Stimulated activated CD8-positive, alpha-beta memory T cell treated with anti-CD3 and anti-CD28 coated beads, Interleukin-15, amount 100 ng/mL, for 4 hours (primary cell): Measurements from ENCODE around the gene NOP53.
"Not testable (repeated sequence)": the region's sequence is repeated elsewhere in the genome, so short reads cannot be mapped to it uniquely, and the experiment has no call there.

Experiments used
- DNase-seq, 2 donors: peaks; one replicate each; pipeline ENCODE4 v3.0.0-alpha.2; 2020; ENCODE audit warnings: low read depth in 2 of 2

NOP53 gene

DNA sequence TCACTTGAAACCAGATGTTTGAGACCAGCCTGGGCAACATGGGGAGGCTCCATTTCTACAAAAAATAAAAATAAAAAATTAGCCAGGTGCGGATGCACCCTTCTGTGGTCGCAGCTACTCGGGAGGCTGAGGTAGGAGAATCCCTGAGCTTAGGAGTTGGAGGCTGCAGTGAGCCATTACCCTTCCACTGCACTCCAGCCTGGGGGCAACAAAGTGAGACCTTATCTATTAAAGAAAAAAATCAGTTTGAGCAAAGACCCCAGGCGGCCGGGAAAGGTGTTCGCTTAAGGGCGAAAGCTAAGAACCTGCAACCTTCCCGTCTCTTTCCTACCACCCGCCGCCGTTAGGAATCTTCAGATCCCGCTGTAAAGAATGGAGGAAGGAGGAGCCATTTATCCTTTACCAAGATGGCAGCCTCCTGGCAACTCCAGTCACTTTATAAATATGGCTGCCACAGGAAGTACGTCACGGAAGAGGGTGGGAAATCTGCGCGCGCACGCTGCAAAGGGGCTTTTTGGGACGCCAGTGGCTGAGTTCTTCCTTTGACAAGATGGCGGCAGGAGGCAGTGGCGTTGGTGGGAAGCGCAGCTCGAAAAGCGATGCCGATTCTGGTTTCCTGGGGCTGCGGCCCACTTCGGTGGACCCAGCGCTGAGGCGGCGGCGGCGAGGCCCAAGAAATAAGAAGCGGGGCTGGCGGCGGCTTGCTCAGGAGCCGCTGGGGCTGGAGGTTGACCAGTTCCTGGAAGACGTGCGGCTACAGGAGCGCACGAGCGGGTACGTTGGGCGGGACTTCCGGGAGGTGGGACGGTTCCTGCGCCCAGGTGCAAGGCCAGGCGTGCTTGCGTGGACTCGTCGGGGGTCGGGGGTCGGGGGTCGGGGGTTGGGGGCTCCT, at the start of gene NOP53:
Gene NOP53 (plus strand): TSS at position 537 of the 892 bp plus-strand sequence. CDS start 14 bp downstream, at position 551.
- peak; percentile 91 to 94 for DNase-seq

DNA sequence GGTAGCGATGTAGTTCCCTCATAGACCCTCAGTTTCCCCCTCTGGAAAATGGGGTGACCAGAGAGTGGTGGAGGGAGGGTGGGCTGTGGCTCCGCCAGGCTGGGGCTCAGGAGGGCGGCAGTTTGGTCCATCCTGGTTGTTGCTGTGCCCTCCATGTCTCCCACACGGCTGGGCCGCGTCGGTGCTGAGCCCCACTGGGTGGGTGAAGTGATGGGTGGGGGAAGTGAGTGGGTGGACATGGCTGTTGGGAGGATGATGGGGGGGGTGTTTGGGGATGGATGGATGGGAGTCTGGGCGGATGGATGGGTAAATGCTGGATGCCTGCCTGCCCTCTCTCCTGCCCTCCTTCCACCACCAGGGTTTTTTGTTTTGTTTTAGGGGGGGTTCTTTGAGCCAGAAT, 48.7 kb upstream of the NOP53 start:
- DNase-seq = no peak

DNA sequence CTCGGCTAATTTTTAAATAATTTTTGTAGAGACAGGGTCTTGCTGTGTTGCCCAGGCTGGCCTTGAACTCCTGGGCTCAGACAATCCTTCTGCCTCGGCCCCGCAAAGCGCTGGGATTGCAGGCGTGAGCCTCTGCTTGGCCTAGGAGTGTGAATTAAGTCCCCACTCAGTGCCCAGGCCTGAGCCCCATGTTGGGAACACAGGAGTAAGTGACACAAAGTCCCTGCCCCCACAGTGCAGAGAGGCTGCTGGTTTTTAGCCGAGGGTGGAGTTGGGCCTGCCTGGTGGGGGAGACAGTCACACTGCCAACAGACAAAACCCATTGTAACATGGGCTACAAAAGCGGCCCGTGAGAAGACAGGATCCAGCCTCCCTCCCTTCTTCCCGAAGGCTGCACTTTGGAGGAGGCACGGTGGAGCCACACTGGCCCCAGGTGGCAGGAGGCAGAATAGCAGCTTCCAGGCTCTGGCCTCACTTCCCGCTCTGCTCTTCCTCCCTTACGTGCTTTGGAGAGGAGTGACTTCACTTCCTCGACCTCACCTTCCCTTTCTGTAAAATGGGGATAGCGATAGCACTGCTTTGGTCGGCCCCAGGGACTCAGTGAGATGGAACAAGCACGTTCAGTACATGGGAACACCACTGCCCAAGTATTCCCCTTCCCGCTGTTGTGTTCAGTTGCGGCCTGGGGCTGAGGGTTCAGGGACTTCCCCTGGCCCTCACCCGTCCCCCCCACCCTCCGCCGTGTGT, 47.3 kb upstream of the NOP53 start:
- no peak for DNase-seq

DNA sequence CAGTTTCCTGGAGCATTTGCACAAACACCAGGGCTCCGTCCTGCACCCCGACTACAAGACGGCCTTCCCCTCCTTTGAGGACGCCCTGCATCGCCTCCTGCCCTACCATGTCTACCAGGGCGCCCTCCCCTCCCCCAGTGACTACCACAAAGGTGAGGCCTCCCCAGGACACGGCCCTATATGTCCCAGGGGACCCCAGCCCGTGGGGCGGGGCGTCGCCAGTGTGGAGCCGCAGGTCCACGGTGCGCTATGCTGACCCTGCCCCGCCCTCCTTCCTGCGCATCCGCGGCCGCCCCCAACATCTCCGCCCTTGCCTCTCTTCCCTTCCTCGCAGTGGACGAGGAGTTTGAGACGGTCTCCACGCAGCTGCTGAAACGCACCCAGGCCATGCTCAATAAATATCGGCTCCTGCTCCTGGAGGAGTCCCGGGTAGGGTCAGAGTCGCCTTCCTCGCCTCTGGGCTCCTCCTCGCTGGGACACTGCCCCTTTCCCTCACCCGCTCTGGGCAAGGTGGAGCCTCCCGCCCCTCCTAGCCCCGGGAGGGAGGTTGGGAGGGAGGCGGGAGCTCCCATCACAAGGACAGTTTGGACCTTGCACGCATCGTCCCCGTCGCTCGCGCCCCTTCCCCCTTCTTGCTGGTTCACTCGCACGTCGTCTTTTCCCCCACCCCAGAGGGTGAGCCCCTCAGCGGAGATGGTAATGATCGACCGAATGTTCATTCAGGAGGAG, 46.6 kb upstream of the NOP53 start:
- no peak for DNase-seq

DNA sequence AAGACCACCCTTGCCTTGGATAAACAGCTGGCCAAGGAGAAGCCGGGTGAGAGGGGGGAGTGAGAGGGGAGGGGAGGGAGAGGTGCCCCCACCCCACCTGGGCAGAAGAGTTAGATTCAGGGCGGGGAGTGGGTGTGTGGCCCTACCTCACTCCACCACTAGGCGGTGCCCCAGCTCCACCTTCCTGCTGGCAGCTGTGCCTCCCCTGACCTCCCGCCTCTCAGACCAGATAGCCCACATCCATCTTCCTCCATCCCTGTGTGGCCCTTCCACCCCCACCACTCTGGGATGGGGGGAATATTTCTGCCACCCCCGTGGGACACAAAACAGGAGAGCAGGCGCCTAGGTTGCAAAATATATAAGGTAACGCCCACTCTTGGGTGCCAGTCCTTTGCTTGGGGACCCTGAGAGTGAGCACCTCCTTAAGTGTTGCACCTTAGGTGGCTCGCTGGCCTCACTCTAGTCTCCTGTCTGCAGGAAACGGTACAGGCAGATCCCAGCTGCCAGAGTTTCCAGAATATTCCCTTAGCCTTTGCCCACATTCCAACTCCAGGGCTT, 45.9 kb upstream of the NOP53 start:
- DNase-seq = no peak

DNA sequence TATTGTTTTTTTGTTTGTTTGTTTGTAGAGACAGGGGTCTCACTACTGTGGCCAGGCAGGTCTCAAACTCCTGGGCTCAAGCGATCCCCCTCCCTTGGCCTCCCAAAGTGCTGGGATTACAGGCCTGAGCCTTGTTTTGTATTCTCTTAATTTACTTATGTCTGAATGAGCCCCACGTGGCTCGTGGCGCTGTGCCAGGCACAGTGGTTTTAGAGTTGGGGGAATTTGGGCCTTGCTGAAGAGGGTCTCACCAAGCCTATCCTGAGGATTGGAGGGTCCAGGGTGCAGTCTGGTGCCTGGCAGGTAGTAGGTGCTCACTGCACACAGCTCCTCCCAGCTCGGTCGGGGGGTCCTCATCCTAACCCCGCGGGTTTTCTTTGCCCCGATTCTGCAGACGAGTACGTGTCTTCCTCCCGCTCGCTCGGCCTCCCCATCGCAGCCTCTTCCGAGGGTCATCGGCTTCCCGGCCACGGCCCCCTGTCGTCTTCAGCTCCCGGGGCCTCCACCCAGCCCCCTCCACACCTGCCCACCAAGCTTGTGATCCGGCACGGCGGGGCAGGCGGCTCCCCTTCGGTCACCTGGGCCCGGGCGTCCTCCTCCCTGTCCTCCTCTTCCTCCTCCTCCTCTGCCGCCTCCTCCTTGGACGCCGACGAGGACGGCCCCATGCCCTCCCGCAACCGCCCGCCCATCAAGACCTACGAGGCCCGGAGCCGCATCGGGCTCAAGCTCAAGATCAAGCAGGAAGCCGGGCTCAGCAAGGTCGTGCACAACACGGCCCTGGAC, 44.2 kb upstream of the NOP53 start:
- no peak for DNase-seq

DNA sequence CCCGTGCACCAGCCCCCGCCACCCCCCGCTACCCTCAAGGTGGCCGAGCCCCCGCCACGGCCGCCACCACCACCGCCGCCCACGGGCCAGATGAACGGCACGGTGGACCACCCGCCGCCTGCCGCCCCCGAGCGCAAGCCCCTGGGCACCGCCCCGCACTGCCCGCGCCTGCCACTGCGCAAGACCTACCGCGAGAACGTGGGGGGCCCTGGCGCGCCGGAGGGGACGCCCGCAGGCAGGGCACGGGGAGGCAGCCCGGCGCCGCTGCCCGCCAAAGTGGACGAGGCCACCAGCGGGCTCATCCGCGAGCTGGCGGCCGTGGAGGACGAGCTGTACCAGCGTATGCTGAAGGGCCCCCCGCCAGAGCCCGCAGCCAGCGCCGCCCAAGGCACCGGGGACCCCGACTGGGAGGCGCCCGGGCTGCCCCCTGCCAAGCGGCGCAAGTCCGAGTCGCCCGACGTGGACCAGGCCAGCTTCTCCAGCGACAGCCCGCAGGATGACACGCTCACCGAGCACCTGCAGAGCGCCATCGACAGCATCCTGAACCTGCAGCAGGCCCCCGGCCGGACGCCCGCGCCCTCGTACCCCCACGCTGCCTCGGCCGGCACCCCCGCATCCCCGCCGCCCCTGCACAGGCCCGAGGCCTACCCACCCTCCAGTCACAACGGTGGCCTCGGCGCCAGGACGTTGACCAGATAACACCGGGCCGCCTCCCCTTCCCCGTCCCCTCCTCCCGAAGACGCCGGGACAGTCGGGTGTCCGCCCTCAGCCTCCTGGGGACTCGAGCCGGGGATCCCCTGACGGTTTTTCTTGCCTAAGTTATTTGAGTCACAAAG, 43.4 kb upstream of the NOP53 start:
- no peak for DNase-seq

DNA sequence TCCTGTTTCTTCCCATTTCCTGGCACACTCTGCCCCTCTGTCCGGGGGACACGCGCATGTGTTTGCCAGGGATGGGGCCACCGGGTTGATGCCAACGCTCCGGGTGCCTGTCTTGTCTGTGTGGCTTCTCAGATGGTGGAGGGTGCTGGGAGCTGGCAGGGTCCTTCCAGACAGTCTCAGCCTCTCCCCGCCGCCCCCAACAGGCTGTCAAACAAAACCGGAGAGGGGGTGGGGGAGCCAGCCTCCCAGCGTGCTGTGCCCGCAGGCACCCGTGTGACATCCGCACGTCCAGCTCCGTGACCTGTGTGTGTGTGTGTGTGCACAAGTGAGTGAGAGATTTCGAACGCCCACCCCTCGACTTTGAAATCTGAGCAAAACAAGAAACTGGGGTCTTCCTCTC, 42.7 kb upstream of the NOP53 start:
- DNase-seq = no peak

DNA sequence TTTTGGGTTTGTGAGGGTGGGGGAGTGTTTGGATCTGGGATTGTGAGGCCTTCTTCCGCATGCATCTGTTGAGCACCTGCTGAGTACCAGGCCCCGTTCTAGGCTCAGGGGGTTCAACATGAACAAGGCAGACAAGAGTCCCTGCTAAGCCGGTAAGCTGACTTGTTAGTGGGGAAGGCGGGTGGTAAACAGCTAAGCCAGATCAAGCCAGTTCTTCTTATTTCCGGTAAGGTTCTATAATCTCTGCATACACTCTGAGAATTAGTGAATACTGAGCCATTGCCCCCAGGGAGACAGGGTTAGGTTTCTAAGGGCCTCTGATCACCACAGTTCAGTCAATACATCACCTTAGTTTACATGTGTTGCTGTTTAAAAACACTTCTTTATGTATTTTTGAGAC, 42.0 kb upstream of the NOP53 start:
- DNase-seq = no peak

DNA sequence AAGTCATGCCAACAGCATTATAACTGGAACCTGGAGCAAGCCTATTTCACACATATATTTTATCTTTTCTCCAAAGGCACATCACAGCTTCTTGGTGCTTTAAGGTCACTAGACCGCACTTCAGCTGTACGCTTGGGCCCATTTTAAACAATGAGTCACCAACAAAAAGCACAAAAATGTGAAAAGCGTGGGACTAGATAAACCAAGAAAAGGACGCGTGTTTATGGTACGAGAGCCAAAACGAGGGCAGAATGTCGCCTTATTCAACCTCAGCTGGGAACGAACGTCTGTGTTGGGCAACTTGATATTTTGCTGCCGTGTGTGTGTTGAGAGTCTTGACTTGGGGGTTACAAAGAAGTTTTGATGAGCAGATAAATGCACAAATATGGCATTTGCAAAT, 41.3 kb upstream of the NOP53 start:
- DNase-seq = no peak

DNA sequence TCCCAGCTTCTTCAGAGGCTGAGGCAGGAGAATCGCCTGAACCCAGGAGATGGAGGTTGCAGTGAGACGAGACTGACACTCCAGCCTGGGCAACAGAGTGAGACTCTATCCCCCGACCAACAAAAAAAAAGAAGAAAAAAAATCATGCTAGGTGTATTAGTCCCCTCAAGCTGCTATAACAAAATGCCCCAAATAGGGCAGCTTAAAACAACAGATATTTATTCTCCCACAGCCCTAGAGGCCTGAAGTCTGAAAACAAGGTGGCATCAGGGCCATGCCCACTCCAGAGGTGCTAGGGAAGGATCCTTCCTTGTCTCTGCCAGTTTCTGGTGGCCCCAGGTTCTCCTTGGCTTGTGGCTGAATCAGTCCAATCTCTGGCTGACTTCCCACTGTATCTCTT, 40.7 kb upstream of the NOP53 start:
- no peak for DNase-seq

DNA sequence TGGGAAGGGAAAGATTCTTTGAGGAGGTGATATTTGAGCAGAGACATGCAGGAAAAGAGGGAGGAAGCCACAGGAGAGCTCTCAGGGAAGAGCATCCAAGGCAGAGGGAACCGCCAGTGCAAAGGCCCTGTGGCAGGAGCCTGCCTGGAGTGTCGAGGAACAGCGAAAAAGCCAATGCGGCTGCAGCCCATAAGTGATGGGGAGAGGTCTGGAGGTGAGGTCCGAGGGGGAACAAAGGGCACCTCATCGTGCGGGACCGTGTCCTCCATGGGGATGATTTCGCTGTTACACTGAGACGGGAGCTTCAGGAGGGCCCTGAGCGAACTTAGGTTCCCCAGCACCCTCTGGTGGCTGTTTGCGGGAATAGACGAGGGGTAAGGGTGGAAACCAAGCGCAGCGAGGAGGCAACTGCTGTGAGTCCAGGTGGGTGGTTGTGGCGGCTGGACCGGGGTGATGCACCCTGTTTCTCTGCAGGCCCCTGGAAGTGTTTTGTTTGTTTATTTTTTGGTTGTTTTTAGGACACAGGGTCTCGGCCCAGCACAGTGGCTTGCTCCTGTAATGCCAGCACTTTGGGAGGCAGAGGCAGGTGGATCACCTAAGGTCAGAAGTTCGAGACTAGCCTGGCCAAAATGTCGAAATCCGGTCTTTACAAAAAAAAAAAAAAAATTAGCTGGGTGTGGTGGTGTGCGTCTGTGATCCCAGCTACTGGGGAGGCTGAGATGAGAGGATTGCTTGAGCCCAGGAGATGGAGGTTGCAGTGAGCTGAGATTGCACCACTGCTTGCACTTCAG, 38.0 kb upstream of the NOP53 start:
- peak in 1 of 2 donors; percentile 49 for DNase-seq

DNA sequence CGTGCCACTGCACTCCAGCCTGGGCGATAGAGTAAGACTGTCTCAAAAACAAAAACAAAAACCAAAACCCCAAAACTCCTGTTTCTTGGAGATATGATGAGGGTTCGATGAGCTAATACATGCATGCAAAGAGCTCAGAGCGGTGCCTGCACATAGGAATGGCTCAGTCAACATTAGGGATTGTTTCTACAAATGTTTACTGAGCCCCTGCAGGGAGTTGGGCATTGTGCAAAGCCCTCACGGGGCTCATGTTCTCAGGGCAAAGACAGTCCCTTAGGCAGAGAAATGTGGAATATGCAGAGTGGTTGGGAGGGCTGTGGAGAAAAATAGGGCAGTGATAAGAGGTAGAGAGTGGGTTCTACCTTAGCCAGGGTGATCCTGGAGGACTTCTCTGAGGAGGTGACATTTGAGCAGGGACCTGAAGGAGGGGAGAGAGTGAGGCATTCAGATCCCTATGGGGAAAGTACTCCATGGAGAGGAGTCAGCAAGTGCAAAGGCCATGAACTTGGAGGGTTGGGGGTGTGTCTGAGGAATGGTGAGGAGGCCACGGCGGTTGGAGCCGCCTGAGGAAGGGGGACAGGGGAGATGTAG, 33.6 kb upstream of the NOP53 start:
- no peak for DNase-seq

DNA sequence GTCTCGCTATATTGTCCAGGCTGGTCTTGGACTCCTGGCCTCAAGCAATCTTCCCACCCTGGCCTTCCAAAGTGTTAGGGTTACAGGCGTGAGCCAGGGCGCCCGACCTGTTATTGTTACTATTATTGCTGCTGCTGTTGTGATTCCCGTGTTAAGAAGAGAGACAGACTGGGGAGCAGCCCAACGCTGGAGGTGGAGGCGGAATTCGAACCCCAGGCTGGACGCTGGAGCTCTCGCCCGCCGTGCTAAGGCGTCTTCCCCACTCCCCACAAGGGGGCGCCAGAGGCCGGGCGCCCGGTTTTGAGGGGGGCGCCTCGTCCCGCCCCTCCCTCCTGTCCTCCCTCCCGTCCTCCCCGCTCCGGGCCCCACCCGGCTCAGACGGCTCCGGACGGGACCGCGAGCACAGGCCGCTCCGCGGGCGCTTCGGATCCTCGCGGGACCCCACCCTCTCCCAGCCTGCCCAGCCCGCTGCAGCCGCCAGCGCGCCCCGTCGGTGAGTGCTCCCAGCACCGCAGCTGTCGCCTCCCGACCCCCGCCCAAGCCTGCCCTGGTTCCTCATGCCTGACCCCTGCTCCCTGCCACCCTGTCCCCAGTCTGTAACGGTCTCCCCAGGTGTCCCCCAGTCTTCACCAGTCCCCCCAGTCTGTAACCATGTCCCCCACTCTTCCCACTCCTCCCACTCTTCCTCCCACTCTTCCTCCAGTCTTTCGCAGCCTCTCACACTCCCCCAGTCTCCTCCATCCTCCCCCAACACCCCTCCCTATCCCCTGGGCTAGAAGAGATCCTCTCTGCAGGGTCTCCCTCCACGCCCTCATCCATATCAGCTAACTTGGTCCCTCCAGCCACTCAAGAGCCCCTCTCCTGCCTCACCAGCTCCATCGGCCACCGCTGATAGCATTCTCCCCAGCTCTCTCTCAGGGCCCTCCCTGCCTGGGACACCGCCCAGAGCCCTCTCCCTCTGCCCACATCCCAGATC, 32.0 kb upstream of the NOP53 start, which contains the start of gene EHD2:
Gene EHD2 (plus strand): TSS at position 377 of the 976 bp plus-strand sequence. CDS start 3,191 bp downstream, outside the sequence.
- no peak for DNase-seq

DNA sequence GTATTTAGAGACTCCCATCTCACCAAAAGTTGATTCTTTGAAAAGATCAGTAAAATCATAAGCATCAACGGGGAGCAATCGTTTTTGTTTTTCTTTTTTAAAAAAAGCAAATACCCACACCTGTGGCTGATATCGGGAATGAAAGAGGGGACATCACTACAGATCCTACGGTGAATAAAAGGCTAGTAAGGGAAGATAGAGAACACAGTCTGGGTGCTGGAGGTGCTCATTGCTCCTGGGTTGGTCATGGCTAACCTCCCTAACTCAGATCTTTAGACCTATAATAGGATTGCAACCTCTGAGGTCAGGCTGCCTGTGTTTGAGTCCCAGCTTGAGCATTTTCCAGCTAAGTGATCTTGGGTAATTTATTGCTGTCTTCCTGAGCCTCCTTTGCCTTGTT, 31.0 kb upstream of the NOP53 start:
- no peak for DNase-seq

DNA sequence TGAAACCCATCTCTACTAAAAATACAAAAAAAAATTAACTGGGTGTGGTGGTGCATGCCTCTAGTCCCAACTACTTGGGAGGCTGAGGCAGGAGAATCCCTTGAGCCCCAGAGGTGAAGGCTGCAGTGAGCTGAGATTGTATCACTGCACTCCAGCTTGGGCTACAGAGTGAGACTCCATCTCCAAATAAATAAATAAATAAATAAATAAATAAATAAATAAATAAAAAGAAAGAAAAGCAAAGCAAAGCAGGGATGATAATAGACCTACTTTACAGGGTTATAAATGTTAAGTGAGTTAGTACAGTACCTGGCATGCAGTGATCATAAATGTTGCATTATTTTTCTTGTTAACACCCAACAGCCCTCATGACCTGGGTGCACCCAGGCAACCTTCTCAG, 30.5 kb upstream of the NOP53 start:
- DNase-seq = not testable (repeated sequence)

DNA sequence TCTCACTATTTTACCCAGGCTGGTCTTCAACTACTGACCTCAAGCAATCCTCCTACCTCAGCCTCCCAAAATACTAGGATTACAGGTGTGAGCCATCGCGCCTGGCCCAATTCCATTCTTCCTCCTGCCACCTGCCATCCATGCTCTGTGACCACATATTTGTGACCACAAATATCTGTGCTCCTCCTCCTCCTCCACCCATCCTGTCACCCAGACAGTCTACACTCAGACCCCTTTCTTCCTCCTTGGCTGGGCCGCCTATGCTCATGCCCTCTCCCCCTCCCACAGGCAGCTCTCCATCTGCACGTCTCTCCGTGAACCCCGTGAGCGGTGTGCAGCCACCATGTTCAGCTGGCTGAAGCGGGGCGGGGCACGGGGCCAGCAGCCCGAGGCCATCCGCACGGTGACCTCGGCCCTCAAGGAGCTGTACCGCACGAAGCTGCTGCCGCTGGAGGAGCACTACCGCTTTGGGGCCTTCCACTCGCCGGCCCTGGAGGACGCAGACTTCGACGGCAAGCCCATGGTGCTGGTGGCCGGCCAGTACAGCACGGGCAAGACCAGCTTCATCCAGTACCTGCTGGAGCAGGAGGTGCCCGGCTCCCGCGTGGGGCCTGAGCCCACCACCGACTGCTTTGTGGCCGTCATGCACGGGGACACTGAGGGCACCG, 28.9 kb upstream of the NOP53 start:
- no peak for DNase-seq
